HG02981 (cell line): Measurements from ENCODE around the gene TRIP10.

Experiments
- ATAC-seq: cut with Tn5 transposase; IDR thresholded peaks from one replicate; pipeline ENCODE4 v1.9.1; 2021; ENCODE audit warnings: mild to moderate bottlenecking, moderate library complexity; ENCODE audit not compliant: unreplicated experiment

TRIP10 gene

GRCh38 chr19:6725513-6726231 is 13.8 kb upstream of the TRIP10 start:
- ATAC-seq: no peak

GRCh38 chr19:6728346-6728745 is 11.1 kb upstream of the TRIP10 start:
- no peak for ATAC-seq

GRCh38 chr19:6729573-6730152 is 9.8 kb upstream of the TRIP10 start:
- ATAC-seq: no peak

- no peak for ATAC-seq
Observed at GRCh38 chr19:6730153-6730804, 9.2 kb upstream of the TRIP10 start.

GRCh38 chr19:6730941-6731670 is 8.4 kb upstream of the TRIP10 start:
- no peak for ATAC-seq

- no peak for ATAC-seq
Observed at GRCh38 chr19:6731822-6732221, 7.7 kb upstream of the TRIP10 start.

- ATAC-seq: no peak
Observed at GRCh38 chr19:6732803-6733337, 6.6 kb upstream of the TRIP10 start.

GRCh38 chr19:6733338-6734095 is 6.0 kb upstream of the TRIP10 start:
- ATAC-seq: no peak

GRCh38 chr19:6734096-6734696 is 5.3 kb upstream of the TRIP10 start:
- ATAC-seq: no peak

GRCh38 chr19:6735181-6735911 is 4.1 kb upstream of the TRIP10 start:
- no peak for ATAC-seq

- no peak for ATAC-seq
Observed at GRCh38 chr19:6736169-6736916, 3.1 kb upstream of the TRIP10 start.

GRCh38 chr19:6736917-6737283 is 2.6 kb upstream of the TRIP10 start:
- no peak for ATAC-seq

- ATAC-seq: peak; percentile 62
Observed at GRCh38 chr19:6737284-6737872, 2.1 kb upstream of the TRIP10 start, which contains the start of gene GPR108. TSS of gene GPR108 (minus strand) at chr19:6737580. CDS start at chr19:6737576, 4 bp downstream.

- ATAC-seq: no peak
Observed at GRCh38 chr19:6737873-6738786, 1.4 kb upstream of the TRIP10 start.

GRCh38 chr19:6738787-6739389 is 592 bp upstream of the TRIP10 start:
- ATAC-seq: no peak

- no peak for ATAC-seq
Observed at GRCh38 chr19:6739883-6740588, 556 bp downstream of the TRIP10 start.
